ENCODE results near the gene MIS18A.
"Not testable (repeated sequence)": the region's sequence is repeated elsewhere in the genome, so short reads cannot be mapped to it uniquely, and the experiment has no call there.

Gene MIS18A

GRCh38 chr21:32278518-32279376 is at the start of gene MIS18A:
Gene MIS18A, minus strand, starts transcription at chr21:32279049. Its CDS starts 35 bp downstream, at chr21:32279014.
- peak; percentile 100 for DNase-seq (ENCODE audit: low spot score)

- DNase-seq (ENCODE audit: low spot score), result peak; percentile 71
Measured at GRCh38 chr21:32328595-32328994, 49.7 kb upstream of the MIS18A start.

GRCh38 chr21:32325706-32326105 is 46.9 kb upstream of the MIS18A start:
- no peak for DNase-seq (ENCODE audit: low spot score)

- DNase-seq (ENCODE audit: low spot score), result no peak
Measured at GRCh38 chr21:32322676-32323075, 43.8 kb upstream of the MIS18A start.

DNA sequence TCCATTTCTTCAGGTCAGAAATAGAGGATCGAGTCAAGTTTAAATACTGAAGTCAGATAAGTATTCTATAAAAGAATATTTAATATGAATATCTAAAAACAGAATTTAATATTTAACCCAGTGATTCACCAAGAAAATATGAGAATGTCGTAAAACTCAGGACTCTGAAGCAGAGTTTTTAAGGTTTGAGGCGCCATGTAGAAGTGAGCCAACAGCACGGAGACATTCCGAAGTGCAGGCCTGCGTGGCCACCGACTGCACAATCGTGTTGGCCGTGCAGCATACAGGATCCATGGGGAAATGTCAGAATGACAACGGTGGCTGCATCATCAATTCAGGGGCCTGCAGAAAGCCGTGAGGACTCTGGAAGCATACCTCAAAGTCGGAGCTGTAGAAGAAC is 43.3 kb upstream of the MIS18A start:
- no peak for DNase-seq (ENCODE audit: low spot score)

GRCh38 chr21:32321480-32321879 is 42.6 kb upstream of the MIS18A start:
- no peak for DNase-seq (ENCODE audit: low spot score)

DNA sequence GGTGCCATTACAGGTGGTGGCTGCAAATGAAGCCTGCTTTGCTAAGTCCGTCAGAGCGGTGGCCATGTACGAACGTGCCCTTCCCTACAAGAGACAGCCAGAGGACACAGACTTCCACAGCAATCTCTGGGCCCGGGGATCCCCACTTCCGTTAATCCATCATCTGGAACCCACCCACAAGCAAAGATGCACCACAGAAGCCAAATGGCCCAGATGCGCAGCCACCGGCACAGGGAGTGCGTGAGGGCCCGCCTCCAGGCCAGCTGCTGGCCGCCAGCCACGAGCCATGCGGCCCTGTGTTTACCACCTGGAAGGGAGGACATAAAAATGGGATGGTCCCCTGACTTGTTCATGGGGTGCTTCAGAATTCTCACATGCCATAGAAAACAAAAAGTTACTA is 41.9 kb upstream of the MIS18A start:
- DNase-seq (ENCODE audit: low spot score), result no peak

GRCh38 chr21:32320059-32320458 is 41.2 kb upstream of the MIS18A start:
- no peak for DNase-seq (ENCODE audit: low spot score)

- DNase-seq (ENCODE audit: low spot score), result no peak
Measured at GRCh38 chr21:32319012-32319411, 40.2 kb upstream of the MIS18A start.

- no peak for DNase-seq (ENCODE audit: low spot score)
Measured at GRCh38 chr21:32317726-32318125, 38.9 kb upstream of the MIS18A start.

DNA sequence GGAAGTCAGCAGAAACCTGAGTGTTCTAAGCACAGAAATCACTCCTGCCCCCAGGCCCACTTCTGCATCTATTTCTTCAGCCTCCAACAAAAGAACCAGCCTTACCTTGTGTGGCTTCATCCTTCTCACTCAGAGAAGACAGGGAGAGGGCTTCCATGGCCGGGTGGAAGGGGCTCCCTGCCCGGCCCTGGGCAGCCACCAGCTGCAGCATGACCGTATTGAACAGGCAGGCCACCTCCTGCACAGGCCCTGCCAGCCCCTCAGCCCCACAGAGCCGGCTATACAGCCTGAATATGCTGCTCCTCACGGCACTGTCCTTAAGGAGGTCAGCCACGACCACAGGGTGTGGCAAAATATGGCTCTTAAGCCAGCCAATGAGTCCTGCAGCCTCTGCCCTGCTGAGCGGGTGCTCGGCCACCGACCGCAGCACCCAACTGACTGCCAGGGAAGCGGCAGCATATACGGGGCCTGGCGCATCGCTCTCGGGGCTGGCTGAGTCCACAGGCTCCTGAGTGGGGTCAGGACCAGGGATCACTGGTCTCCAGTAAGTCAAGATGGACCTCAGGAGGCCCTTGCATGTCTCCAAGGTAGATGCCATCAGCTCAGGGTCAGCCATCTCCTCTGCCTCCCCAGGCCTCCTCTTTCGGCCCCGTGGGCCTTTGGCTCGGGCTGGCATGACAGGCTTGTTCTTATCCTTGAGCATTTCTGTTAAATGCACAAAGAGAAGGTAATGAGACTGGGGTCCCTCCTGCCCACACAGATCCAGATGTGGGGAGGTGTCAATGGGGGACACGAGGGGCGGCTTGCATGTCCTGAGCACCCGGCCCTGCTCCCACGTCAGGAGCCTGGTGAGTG is 37.7 kb upstream of the MIS18A start:
- DNase-seq (ENCODE audit: low spot score), result no peak

- no peak for DNase-seq (ENCODE audit: low spot score)
Measured at GRCh38 chr21:32315511-32316281, 36.8 kb upstream of the MIS18A start.

DNA sequence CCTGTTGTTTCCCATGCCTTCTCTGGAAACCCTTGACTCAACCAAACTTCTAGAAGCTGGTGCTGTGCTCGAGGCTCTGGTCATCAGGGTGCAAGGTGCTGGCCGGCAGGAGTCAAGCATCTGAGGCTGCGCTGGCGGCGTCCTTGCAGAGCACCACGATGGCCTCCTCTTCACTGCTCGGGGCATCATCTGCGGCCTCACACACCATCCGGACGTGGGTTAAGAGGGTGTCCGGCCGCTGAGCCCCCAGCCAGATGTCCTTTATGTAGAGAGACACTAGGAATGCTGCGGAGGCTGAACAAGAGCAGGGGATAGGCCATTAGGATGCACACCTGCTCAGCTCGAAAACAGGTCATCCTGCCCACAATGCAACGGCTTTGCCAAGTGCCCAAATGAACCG is 36.0 kb upstream of the MIS18A start:
- DNase-seq (ENCODE audit: low spot score), result no peak

- DNase-seq (ENCODE audit: low spot score), result no peak
Measured at GRCh38 chr21:32312976-32313375, 34.1 kb upstream of the MIS18A start.

DNA sequence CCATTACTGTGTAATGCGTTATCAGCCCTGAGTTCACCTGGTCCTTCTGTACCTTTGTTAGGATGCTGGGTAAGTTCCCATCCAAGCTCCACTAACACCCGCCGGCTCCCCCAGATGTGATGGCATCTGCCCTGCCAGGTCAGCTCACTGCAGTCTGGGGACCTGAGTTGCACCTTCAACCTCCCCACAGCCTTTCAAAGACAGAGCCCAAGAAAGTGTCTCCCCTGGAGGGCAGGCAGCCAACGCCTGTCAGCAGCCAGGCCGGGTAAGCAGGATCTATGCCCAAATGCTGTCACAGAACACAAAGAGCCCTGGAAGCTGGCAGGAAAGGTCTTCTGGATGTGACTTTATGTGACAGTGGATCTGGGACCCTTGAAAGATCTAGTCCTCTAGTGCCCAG is 33.5 kb upstream of the MIS18A start:
- no peak for DNase-seq (ENCODE audit: low spot score)

- no peak for DNase-seq (ENCODE audit: low spot score)
Measured at GRCh38 chr21:32311621-32312020, 32.8 kb upstream of the MIS18A start.

- not testable (repeated sequence) for DNase-seq (ENCODE audit: low spot score)
Measured at GRCh38 chr21:32310976-32311375, 32.1 kb upstream of the MIS18A start.

- DNase-seq (ENCODE audit: low spot score), result no peak
Measured at GRCh38 chr21:32309906-32310460, 31.1 kb upstream of the MIS18A start.

- no peak for DNase-seq (ENCODE audit: low spot score)
Measured at GRCh38 chr21:32308696-32309095, 29.8 kb upstream of the MIS18A start.

DNA sequence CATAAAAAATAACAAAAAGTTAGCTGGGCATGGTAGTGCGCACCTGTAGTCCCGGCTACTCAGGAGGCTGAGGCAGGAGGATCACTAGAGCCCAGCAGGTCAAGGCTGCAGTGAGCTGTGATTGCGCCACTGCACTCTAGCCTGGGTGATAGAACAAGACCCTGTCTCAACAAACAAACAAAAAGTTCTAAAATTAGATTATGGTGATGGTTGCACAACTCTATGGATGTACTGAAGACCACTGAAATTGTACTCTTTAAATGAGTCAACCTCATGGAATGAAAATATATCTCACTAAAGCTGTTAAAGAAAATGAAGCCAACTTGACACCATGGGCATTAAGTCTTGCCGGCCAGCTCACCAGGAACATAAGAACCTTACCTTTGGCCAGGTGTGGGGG is 28.9 kb upstream of the MIS18A start:
- DNase-seq (ENCODE audit: low spot score), result no peak

DNA sequence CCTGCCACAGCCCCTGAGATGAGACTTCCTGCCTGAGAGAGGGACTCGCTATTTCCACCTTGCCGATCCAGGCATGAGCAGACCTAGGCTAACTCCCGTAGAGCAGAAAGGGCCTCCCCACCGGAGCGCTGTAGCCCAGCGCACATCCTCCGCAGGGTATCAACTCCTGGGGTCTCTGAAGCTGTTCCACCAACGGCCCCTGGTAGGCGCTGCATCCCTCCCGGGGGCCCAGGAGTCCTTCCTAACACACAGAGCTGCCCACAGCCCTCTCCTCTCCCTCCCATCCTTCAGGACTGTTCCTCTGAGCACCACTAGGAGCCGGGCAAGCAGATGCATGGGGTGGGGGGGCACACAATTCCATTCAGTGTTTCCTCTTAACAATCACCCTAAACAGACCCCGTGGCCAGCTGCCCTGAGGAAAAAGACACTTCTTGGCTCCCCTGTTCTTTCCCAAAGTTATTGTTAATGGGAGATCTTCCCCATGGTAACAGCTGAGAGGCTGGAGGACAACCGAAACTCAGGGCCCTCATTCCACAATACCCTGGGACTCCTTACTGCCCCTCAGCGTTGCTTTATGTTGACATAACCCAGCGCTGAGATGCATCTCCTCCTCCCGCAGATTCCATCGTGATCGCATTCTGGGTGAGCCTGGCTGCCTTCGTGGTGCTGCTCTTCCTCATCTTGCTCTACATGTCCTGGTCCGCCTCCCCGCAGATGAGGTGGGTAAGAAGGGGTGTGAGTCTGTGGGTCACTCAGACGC is 27.4 kb upstream of the MIS18A start:
- DNase-seq (ENCODE audit: low spot score), result no peak

All from AG20443 (cell line).